Measurements from ENCODE around the gene HDAC11.

GRCh38 chr3:13532631-13533030 lies 52.5 kb downstream of the HDAC11 start:
- TF ChIP-seq SUZ12 (IDR thresholded peaks at IDR 0.05; ENCODE audit: extremely low read depth, insufficient read depth, insufficient read length) (no peak), YY1 (IDR thresholded peaks at IDR 0.05; ENCODE audit: insufficient read depth, insufficient read length) (no peak), ZNF274 (IDR thresholded peaks at IDR 0.05; ENCODE audit: low read depth, low read length) (no peak)

All from NT2/D1 (cell line).